ENCODE data around the gene HAPSTR1. TPM values are rescaled to one million over a fixed set of nuclear protein-coding genes. Genes with fewer than 3 reads are reported as not detected.

The HAPSTR1 gene
- total RNA-seq, 1 experiment from 2014 or later, result 85.2 TPM

- no CpG with 5 or more reads among the region's 4 CpGs for WGBS (ENCODE audit: extremely low coverage, insufficient read length, low lambda C conversion rate)
- H3K79me2 ChIP-seq (ENCODE audit: insufficient read depth, low read length), result peaks cover 76% of the 10 kb centered on the region
- H3K23ac ChIP-seq (ENCODE audit: insufficient read length, low read depth, low read length), result no peak overlapping the region
- H3K4ac ChIP-seq (ENCODE audit: low read depth, low read length), result no peak overlapping the region
- no peak for DNase-seq
- no peaks in the 10 kb centered on the region for H3K27me3 ChIP-seq (ENCODE audit: insufficient read depth, low read length)
- H2BK12ac ChIP-seq (ENCODE audit: insufficient read length, low read depth, low read length), result no peak overlapping the region
- H2BK15ac ChIP-seq (ENCODE audit: low read depth, low read length), result no peak overlapping the region
- H3K9ac ChIP-seq (ENCODE audit: extremely low read depth, insufficient read length, low read length), result no peak overlapping the region
- peaks cover 2% of the 10 kb centered on the region for H3K79me1 ChIP-seq (ENCODE audit: insufficient read depth, low read depth, low read length, poor library complexity, severe bottlenecking)
- no peak overlapping the region for H2AFZ ChIP-seq (ENCODE audit: low read length)
- peak overlapping the region in 1 of 3 experiments; percentile 38; a peak in 3 of 7 replicates for H3K27ac Mint-ChIP-seq
- no peak overlapping the region; a peak in 2 of 5 replicates for H3K4me3 Mint-ChIP-seq
- H3K4me2 ChIP-seq (ENCODE audit: insufficient read depth, insufficient read length, low read length), result no peak overlapping the region
- H3K4me1 ChIP-seq (ENCODE audit: insufficient read depth, low read length), result peaks cover 6% of the 10 kb centered on the region; the same call in 1 of the 2 replicates
- peaks cover 55 to 87% (median 85%) of the 10 kb centered on the region in 3 experiments for H3K36me3 Mint-ChIP-seq (ENCODE audit: insufficient read depth in 1 of 3, low read depth in 3 of 3)
- no peaks in the 10 kb centered on the region for H3K27me3 Mint-ChIP-seq (ENCODE audit: low read depth)
- no peak overlapping the region for H3K56ac ChIP-seq (ENCODE audit: insufficient read length, low read depth, low read length)
- H4K20me1 ChIP-seq (ENCODE audit: control insufficient read depth, insufficient read depth, insufficient read length), result no peaks in the 10 kb centered on the region
- no peak overlapping the region for H4K8ac ChIP-seq (replicated peaks; ENCODE audit: insufficient read length, low read depth, low read length)
- no peak overlapping the region for H3K27ac ChIP-seq (ENCODE audit: insufficient read length, low read depth, low read length)
- H2BK120ac ChIP-seq (ENCODE audit: low read depth, low read length, poor library complexity, severe bottlenecking), result no peak overlapping the region
- no peak overlapping the region for H4K91ac ChIP-seq (ENCODE audit: insufficient read length, low read depth, low read length)
- TF ChIP-seq CTCF (conservative IDR thresholded peaks at IDR 0.05), result no peak
- H3K18ac ChIP-seq (ENCODE audit: insufficient read length, low read depth, low read length), result no peak overlapping the region
- H3K9me3 Mint-ChIP-seq, result no peaks in the 10 kb centered on the region
- H3K9me3 ChIP-seq (ENCODE audit: control insufficient read depth, low read depth, low read length), result no peaks in the 10 kb centered on the region
- no peak overlapping the region for H2BK5ac ChIP-seq (ENCODE audit: insufficient read length, low read length)
- no peak overlapping the region for H2BK20ac ChIP-seq (ENCODE audit: low read depth, low read length, poor library complexity, severe bottlenecking)
- peaks cover 59 to 66% of the 10 kb centered on the region in 2 experiments for H3K4me1 Mint-ChIP-seq
- H3K23me2 ChIP-seq (ENCODE audit: insufficient read length, low read depth, low read length, poor library complexity, severe bottlenecking), result peaks cover under 1% of the 10 kb centered on the region
- H2AK5ac ChIP-seq (ENCODE audit: insufficient read length, low read length), result no peak overlapping the region
- no peak overlapping the region for H3T11ph ChIP-seq (ENCODE audit: low read length)
- no peak overlapping the region for H4K5ac ChIP-seq (ENCODE audit: insufficient read length, low read depth, low read length)
- H3K14ac ChIP-seq (ENCODE audit: insufficient read depth, low read length), result no peak overlapping the region
Measured at GRCh38 chr16:9098377-9099090, 7.1 kb downstream of the HAPSTR1 start.

Data from H9 (cell line).